ENCODE data around the gene TBC1D22A. TPM values are rescaled to one million over a fixed set of nuclear protein-coding genes. Genes with fewer than 3 reads are reported as not detected.

Gene TBC1D22A
- total RNA-seq, 1 experiment from 2014 or later, result 32.6 TPM

DNA sequence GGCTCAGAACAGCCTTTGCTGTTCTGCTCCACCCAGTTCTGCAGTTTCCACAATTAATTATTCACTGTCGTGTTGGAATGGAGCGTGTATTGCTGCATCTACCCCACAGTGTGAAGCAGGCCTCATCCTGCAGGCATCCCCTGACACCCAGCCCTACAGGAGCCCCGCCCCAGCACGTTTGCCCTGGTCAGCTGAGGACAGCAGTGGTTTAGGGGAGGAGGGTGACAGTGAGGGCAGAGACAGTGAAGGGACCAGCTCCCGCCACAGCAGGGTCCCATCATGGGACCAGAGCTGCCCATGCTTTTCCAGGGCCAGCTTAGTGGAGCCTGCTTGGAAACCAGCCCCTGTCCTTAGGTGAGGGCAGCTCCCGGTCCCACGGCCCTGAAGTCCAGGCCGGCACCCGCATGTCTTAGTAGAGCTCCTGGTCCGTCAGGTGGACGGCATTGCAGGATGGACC is 273.0 kb downstream of the TBC1D22A start:
- no peaks in the 10 kb centered on the region for H3K27me3 ChIP-seq (replicated peaks; ENCODE audit: control insufficient read depth, insufficient read depth, low read length)
- intact Hi-C loops (cut with micrococcal nuclease; ENCODE audit: unreplicated experiment), result no loop called here
- DNase-seq, result no peak
- POLR2A ChIA-PET, result no interaction called here
- no peaks in the 10 kb centered on the region for H3K4me1 ChIP-seq
- Mint-ChIP-seq H3K4me3 (ENCODE audit: unreplicated experiment) (no peak overlapping the region), H3K9me3 (ENCODE audit: unreplicated experiment) (no peaks in the 10 kb centered on the region), H3K36me3 (ENCODE audit: insufficient read depth, unreplicated experiment) (peaks cover 23% of the 10 kb centered on the region), H3K27ac (ENCODE audit: unreplicated experiment) (no peak overlapping the region), H3K27me3 (ENCODE audit: insufficient read depth, unreplicated experiment) (no peaks in the 10 kb centered on the region), H3K4me1 (ENCODE audit: low read depth, unreplicated experiment) (no peaks in the 10 kb centered on the region)
- CTCF ChIA-PET, result no interaction called here
- H3K36me3 ChIP-seq (ENCODE audit: control insufficient read depth, insufficient read depth, low read length), result no peaks in the 10 kb centered on the region
- no peaks in the 10 kb centered on the region for H3K9me3 ChIP-seq
- H3K4me3 ChIP-seq (ENCODE audit: low read depth, low read length), result no peak overlapping the region
- TF ChIP-seq, protein P1, sequence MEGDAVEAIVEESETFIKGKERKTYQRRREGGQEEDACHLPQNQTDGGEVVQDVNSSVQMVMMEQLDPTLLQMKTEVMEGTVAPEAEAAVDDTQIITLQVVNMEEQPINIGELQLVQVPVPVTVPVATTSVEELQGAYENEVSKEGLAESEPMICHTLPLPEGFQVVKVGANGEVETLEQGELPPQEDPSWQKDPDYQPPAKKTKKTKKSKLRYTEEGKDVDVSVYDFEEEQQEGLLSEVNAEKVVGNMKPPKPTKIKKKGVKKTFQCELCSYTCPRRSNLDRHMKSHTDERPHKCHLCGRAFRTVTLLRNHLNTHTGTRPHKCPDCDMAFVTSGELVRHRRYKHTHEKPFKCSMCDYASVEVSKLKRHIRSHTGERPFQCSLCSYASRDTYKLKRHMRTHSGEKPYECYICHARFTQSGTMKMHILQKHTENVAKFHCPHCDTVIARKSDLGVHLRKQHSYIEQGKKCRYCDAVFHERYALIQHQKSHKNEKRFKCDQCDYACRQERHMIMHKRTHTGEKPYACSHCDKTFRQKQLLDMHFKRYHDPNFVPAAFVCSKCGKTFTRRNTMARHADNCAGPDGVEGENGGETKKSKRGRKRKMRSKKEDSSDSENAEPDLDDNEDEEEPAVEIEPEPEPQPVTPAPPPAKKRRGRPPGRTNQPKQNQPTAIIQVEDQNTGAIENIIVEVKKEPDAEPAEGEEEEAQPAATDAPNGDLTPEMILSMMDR (IDR thresholded peaks at IDR 0.05; ENCODE audit: insufficient read depth in 1 of 2, low read depth in 1 of 2, low read length in 1 of 2, severe bottlenecking in 1 of 2, unreplicated experiment in 1 of 2), result no peak
- no TSS peak for BruUV-seq (replicated peaks)

DNA sequence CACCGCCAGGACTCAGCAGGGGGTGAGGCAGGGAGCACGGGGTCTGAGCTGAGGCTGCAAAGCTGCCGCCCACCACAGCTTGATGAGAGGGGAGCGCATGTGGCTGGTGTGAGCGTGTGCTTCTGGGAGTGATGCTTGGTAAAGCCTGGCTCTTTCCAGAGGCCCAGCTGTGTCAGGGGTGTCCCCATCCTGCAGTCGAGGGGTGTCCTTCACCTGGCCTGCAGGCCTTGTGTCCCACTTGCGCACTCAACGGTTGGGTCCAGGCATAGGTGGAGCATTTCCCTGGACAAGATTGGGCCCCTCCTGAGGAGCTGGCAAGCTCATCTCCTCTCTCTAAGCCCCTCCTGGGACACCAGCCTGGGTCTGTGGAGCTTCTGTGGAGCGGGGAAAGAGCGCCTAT is 273.9 kb downstream of the TBC1D22A start:
- Mint-ChIP-seq H3K27me3 (ENCODE audit: insufficient read depth, unreplicated experiment) (no peaks in the 10 kb centered on the region), H3K4me3 (ENCODE audit: unreplicated experiment) (no peak overlapping the region), H3K27ac (ENCODE audit: unreplicated experiment) (no peak overlapping the region), H3K4me1 (ENCODE audit: low read depth, unreplicated experiment) (no peaks in the 10 kb centered on the region), H3K9me3 (ENCODE audit: unreplicated experiment) (no peaks in the 10 kb centered on the region), H3K36me3 (ENCODE audit: insufficient read depth, unreplicated experiment) (peaks cover 23% of the 10 kb centered on the region)
- CTCF ChIA-PET, result no interaction called here
- no peak for DNase-seq
- Histone ChIP-seq H3K4me3 (ENCODE audit: low read depth, low read length) (no peak overlapping the region), H3K36me3 (ENCODE audit: control insufficient read depth, insufficient read depth, low read length) (no peaks in the 10 kb centered on the region), H3K9me3 (no peaks in the 10 kb centered on the region), H3K27me3 (replicated peaks; ENCODE audit: control insufficient read depth, insufficient read depth, low read length) (no peaks in the 10 kb centered on the region), H3K4me1 (no peaks in the 10 kb centered on the region)
- TF ChIP-seq, protein P1 (IDR thresholded peaks at IDR 0.05; ENCODE audit: insufficient read depth in 1 of 2, low read depth in 1 of 2, low read length in 1 of 2, severe bottlenecking in 1 of 2, unreplicated experiment in 1 of 2), result no peak
- intact Hi-C loops (cut with micrococcal nuclease; ENCODE audit: unreplicated experiment), result no loop called here
- no TSS peak for BruUV-seq (replicated peaks)
- POLR2A ChIA-PET, result no interaction called here

DNA sequence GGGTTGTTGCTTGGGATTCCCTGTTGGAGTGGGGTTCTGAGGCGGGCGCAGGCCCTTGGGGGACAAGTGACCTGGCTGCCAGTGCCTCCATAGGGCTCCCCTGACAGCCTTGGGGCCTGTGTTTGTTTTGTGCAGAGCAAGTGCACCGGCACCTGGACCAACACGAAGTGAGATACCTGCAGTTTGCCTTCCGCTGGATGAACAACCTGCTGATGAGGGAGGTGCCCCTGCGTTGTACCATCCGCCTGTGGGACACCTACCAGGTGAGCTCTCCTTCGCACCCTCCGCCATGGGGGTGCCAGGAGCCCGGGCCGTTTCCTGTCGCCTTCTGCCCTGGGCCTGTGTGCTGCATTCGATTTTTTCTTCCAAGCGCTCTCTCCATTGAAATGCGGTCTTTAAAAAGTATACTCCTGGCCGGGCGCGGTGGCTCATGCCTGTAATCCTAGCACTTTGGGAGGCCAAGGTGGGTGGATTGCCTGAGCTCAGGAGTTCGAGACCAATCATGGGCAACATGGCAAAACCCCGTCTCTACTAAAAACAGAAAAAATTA is 274.6 kb downstream of the TBC1D22A start:
- H3K36me3 ChIP-seq (ENCODE audit: control insufficient read depth, insufficient read depth, low read length), result no peaks in the 10 kb centered on the region
- no peak for DNase-seq
- Mint-ChIP-seq H3K4me3 (ENCODE audit: unreplicated experiment) (no peak overlapping the region), H3K36me3 (ENCODE audit: insufficient read depth, unreplicated experiment) (peaks cover 17% of the 10 kb centered on the region), H3K27ac (ENCODE audit: unreplicated experiment) (no peak overlapping the region), H3K9me3 (ENCODE audit: unreplicated experiment) (no peaks in the 10 kb centered on the region), H3K4me1 (ENCODE audit: low read depth, unreplicated experiment) (no peaks in the 10 kb centered on the region), H3K27me3 (ENCODE audit: insufficient read depth, unreplicated experiment) (no peaks in the 10 kb centered on the region)
- ChIA-PET POLR2A (no interaction called here), CTCF (no interaction called here)
- TF ChIP-seq, protein P1 (IDR thresholded peaks at IDR 0.05; ENCODE audit: insufficient read depth in 1 of 2, low read depth in 1 of 2, low read length in 1 of 2, severe bottlenecking in 1 of 2, unreplicated experiment in 1 of 2), result no peak
- no peaks in the 10 kb centered on the region for H3K27me3 ChIP-seq (replicated peaks; ENCODE audit: control insufficient read depth, insufficient read depth, low read length)
- H3K4me1 ChIP-seq, result no peaks in the 10 kb centered on the region
- BruUV-seq (replicated peaks), result no TSS peak
- H3K9me3 ChIP-seq, result no peaks in the 10 kb centered on the region
- H3K4me3 ChIP-seq (ENCODE audit: low read depth, low read length), result no peak overlapping the region
- intact Hi-C loops (cut with micrococcal nuclease; ENCODE audit: unreplicated experiment), result no loop called here
